HG02798 (cell line): ENCODE results near the gene IL6.
"Not testable (repeated sequence)": the region's sequence is repeated elsewhere in the genome, so short reads cannot be mapped to it uniquely, and the experiment has no call there.

Source experiments
- ATAC-seq: cut with Tn5 transposase; IDR thresholded peaks from one replicate; pipeline ENCODE4 v1.9.1; 2021; ENCODE audit warnings: mild to moderate bottlenecking; ENCODE audit not compliant: unreplicated experiment, poor library complexity

IL6 gene

DNA sequence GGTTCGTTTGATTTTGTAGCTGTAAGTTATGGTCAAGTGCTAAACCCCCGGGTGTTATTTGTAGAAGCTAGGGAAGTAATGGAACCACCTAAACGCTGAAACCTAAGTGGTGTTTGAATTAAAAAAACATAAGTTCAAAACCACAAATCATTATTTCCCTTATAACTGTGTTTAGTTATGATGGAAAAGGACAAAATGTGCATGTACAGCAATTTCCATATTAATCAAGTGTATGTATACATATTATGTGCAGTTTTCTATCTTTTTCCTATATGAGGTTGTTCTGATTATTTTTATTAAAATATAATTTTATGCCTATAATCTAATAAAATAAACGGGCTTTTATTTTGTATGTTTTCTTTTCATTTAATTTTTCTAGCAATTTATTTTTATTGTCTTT, 45.9 kb downstream of the IL6 start:
- no peak for ATAC-seq

DNA sequence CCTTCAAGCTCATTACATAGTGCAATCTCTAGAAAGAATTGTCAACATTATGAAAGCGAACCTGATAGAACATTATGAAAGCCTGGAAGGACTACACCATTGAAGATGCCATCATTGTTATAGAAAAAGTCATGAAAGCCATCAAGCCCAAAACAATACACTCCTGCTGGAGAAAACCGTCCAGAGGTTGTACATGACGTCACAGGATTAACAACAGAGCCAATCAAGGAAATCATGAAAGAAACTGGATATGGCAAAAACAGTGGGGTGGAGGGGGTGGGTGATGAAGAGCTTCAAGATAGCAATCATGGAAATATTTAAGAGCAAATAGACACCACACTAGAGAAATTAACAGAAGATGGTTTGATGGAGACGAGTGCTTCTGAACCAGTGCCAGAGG, 50.0 kb downstream of the IL6 start:
- no peak for ATAC-seq

DNA sequence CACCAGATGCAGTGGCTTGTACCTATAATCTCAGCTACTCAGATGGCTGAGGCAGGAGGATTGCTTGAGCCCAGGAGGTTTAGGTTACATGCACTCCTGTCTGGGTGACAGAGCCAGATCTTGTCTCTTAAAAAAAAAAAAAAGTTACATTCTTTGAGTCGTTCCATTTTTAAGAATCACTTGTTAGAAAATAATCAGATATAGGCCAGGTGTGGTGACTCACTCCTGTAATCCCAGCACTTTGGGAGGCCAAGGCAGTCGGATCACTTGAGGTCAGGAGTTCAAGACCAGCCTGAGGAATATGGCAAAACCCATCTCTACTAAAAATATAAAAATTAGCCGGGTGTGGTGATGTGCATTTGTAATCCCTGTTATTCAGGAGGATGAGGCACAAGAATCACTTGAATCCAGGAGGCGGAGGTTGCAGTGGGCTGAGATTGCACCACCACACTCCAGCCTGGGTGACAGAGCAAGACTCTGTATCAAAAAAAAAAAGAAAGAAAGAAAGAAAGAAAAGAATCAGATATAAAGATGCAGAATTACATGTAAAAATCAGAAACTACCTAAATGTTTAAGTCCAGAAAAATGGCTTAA, 52.8 kb downstream of the IL6 start:
- not testable (repeated sequence) for ATAC-seq

DNA sequence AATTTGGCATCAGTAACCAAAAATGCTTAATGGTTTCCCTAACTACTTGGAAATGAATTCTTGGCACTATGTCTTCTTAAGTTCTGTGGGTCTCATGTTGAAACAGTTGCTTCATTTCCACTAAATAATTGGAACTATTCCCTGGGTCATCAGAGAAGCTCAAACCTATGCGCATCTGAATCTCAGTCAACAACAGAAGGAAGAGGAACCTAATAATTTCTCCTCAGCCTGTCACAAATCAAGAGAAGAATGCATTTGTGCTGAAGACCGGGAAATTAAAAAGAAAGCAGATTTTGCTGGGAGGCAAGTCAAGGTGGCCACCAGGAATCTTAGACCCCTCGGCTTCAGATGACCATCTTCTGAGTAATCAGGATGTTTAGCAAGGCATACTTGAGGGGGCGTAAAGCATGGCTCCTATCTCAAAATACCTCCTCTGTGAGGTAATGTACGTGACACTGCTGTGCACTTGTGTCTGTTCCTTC, 54.3 kb downstream of the IL6 start:
- ATAC-seq: no peak
